SKM-1 treated with dmso at 0.1 percent for 144 hours (cell line): ENCODE results near the gene TNMD.
"Not testable (repeated sequence)": the region's sequence is repeated elsewhere in the genome, so short reads cannot be mapped to it uniquely, and the experiment has no call there.

Source experiments
- DNase-seq: peaks from one replicate; lab custom pipeline; 2025; ENCODE audit not compliant: unreplicated experiment; lab: John Stamatoyannopoulos, UW

TNMD gene

GRCh38 chrX:100584611-100585010 lies at the start of gene TNMD:
TSS of gene TNMD (plus strand) at chrX:100584936. CDS start at chrX:100585019, 83 bp downstream.
- no peak for DNase-seq

GRCh38 chrX:100565534-100565933 lies 19.2 kb upstream of the TNMD start:
- DNase-seq = not testable (repeated sequence)

- no peak for DNase-seq
Observed at GRCh38 chrX:100586747-100587146, 2.0 kb downstream of the TNMD start.

- DNase-seq = no peak
Observed at GRCh38 chrX:100587861-100588260, 3.1 kb downstream of the TNMD start.

- DNase-seq = no peak
Observed at GRCh38 chrX:100591256-100592051, 6.7 kb downstream of the TNMD start.

- DNase-seq = no peak
Observed at GRCh38 chrX:100593126-100593525, 8.4 kb downstream of the TNMD start.

- no peak for DNase-seq
Observed at GRCh38 chrX:100593581-100593980, 8.8 kb downstream of the TNMD start.

DNA sequence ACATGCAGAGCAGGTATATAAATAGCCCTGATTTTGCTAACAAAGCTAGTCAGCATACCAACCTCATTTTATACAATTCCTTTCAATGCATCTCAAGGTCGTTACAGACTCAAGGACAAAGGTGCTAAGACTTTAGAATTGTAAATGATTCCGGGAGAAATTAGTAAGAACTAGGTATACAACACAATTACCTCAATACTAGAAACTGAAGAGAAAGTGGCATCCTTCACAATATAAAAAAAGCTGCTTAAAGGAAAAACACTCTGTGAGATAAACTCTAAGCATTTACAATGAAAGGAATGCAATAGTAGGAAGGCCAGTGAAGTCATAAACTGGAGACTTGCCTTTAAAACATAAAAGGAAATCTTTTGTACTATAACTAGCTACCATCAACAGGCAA lies 11.9 kb downstream of the TNMD start:
- no peak for DNase-seq

GRCh38 chrX:100599456-100599855 lies 14.7 kb downstream of the TNMD start:
- no peak for DNase-seq

DNA sequence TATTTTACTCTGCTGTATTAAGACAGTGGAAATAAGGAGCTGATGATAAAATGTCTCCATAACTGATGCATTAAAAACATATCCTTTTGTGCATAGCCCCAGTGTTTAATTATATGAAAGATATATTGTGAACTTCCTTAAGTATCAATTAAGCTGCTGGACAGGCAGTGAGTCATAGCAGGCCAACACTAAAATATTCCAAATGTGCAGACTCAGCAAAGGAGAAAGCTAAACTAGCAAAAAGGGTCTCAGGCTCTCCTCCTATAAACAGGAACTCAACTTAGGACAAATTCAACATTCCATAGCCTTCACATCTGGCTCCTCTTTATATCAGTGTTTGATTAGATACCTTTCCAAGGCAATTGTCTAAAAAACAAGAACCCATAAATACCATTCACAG lies 15.6 kb downstream of the TNMD start:
- DNase-seq = no peak

DNA sequence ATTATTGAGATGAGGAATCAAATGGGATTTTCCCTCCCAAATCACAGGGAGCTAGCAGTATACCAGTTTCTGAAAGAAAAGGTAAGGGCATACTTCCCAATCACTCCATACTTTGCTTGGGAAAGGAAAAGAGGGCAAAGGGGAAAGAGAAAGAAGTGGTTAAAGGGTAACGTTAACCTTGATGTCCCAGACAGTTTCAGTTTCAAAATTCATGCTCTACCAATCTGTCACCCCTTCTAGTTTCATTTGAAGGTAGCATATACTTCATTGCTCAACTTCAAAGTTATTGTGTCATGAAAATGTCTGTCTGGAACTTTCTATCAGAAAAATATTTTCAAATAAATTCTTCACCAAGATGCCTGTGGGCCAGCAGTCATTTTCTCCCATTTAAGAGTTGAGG lies 16.0 kb downstream of the TNMD start:
- no peak for DNase-seq

- DNase-seq = no peak
Observed at GRCh38 chrX:100606753-100607152, 22.0 kb downstream of the TNMD start.

GRCh38 chrX:100609591-100609990 lies 24.9 kb downstream of the TNMD start:
- no peak for DNase-seq

GRCh38 chrX:100611951-100612350 lies 27.2 kb downstream of the TNMD start:
- no peak for DNase-seq

- no peak for DNase-seq
Observed at GRCh38 chrX:100615005-100615404, 30.3 kb downstream of the TNMD start.

- no peak for DNase-seq
Observed at GRCh38 chrX:100623001-100623400, 38.3 kb downstream of the TNMD start.

- DNase-seq = no peak
Observed at GRCh38 chrX:100625985-100626491, 41.3 kb downstream of the TNMD start.

DNA sequence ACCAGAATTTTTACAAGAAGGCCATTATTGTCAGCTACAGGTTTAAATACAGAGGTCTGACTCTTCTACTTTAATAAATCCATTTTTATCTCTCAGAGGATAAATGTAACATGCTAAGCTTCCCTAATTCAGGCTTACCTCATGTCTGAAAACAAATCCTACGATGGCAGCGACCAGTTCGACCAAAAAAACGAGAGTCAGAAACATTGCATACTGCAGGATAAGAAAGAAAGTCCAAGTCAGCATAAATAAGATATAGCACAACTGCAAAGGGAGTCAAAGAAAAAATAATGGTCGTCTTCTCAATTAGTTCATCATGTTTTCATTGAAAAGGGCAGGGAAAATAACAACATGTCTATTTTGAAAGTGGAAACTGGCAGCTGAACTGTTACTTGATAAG lies 50.3 kb downstream of the TNMD start:
- no peak for DNase-seq

- no peak for DNase-seq
Observed at GRCh38 chrX:100635989-100636320, 51.2 kb downstream of the TNMD start.

DNA sequence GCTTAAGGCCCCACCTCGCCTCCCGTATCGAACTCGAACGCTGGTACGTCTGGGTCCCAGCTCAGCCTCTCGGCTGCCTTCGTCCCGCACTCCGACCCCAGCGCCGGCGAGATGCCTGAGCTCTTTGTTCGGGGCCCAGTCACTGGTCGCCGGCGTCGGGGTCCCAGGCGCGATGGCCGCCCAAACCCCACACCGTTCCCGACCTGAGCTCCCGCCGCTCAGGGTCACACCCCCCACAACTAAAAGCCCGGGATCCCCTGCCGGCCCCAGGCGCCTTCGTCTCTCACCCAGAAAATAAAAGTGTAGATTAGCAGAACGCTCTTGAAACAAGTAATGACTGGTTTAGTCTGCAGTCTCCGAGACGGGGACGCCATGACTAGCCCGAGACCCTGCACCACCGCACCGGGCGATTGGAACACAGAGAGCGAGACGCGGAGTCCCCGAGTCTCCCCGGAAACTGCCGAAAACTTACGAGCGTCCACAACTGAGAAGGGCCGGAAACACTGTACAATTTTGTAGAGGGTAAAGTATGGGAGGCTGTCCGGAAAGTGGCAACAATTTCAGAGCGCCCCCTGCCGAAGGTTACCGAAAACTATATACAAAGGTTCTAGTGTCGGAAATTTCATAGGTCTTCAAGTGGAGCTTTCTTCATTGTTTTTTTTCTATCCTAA lies 51.7 kb downstream of the TNMD start, which contains the start of gene TSPAN6:
TSS of gene TSPAN6 (minus strand) at position 486 of the 671 bp plus-strand sequence. CDS start at position 374, 112 bp downstream.
- DNase-seq = no peak

DNA sequence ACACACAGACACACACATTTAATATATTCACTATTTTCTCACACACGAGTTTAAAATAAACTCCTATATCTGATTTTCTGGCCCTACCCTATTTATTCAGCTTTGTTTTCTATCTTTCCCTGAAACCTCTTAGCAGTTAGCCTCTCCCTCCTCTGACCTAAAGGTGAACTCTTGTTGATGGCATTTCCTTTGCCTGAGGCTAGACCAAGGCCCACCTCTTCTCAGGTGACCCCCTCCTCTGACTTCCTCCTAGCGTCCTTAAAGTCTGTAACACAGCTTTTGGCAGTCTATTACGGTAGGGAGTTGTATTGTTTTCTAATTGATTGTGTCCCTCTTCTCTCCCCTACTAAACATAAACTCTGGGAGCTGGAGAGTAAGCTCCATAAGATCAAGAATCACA lies 57.6 kb downstream of the TNMD start:
- no peak for DNase-seq

DNA sequence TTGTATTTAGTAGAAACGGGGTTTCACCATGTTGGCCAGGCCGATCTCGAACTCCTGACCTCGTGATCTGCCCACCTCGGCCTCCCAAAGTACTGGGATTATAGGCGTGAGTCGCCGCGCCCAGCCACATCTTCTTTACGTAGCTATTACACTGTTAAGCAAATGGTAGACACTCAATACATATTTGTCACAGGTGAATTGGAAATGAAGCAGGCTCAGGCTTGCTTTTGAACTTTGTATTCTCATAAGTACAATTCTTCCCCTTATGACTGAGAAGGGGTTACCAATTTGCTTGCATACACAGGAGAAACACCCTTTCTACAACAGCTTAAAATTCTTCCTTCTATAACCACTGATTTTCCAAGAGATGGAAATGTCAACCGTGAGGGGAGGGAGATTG lies 58.5 kb downstream of the TNMD start:
- no peak for DNase-seq
